Measurements from ENCODE around the gene EHD1. TPM values are rescaled to one million over a fixed set of nuclear protein-coding genes. Genes with fewer than 3 reads are reported as not detected.

EHD1 gene
- total RNA-seq, 2 donors from 2014 or later: 39.7 to 43.8 TPM

DNA sequence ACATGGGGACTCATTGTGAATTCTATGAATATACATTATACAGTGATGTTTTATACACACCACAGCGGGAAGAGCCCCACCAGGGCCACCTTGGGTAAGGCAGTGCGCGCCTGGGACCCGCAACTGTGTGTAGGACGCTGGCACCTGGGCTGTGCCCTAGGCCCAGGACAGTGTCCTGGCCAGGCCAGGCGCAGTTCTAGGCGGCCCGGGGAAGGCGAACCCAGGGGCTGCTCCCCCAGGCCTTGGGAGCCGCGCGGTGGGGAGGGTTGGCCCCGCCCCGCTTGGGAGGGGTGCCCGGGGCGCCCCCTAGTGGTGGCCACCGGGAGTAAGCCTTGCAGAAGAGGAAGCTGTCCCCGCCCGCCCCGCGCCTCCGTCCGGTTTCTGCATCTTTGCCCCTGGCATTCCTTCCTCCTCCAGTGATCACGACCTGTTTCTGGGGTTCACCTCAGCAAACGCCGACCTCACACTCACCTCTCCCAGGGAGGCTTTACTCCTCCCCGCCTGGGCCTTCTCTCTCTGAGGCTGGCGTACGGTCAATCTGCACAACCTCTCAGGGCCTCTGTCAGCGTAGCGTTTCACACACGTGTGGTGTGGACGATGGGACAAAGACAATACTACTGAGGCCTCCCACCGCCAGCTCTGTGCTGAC is 9.5 kb upstream of the EHD1 start:
- no peaks in the 10 kb centered on the region for H3K36me3 ChIP-seq (ENCODE audit: control insufficient read depth, insufficient read depth, low read length)
- DNase-seq: peak; percentile 96
- H3K9me3 Mint-ChIP-seq: no peaks in the 10 kb centered on the region
- H3K4me1 ChIP-seq (ENCODE audit: control insufficient read depth, insufficient read depth, low read length): peaks cover 6% of the 10 kb centered on the region
- no peaks in the 10 kb centered on the region for H3K36me3 Mint-ChIP-seq (ENCODE audit: low read depth)
- no peak overlapping the region for H3K4me3 ChIP-seq (ENCODE audit: low read length)
- TF ChIP-seq, protein P1, sequence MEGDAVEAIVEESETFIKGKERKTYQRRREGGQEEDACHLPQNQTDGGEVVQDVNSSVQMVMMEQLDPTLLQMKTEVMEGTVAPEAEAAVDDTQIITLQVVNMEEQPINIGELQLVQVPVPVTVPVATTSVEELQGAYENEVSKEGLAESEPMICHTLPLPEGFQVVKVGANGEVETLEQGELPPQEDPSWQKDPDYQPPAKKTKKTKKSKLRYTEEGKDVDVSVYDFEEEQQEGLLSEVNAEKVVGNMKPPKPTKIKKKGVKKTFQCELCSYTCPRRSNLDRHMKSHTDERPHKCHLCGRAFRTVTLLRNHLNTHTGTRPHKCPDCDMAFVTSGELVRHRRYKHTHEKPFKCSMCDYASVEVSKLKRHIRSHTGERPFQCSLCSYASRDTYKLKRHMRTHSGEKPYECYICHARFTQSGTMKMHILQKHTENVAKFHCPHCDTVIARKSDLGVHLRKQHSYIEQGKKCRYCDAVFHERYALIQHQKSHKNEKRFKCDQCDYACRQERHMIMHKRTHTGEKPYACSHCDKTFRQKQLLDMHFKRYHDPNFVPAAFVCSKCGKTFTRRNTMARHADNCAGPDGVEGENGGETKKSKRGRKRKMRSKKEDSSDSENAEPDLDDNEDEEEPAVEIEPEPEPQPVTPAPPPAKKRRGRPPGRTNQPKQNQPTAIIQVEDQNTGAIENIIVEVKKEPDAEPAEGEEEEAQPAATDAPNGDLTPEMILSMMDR (conservative IDR thresholded peaks at IDR 0.05): peak; percentile 100
- WGBS, 2 experiments (ENCODE audit: insufficient coverage in 1 of 2, insufficient read length in 1 of 2): 31 to 32% methylated on average over 14 to 34 of the region's 34 CpGs
- H3K27me3 ChIP-seq (ENCODE audit: control insufficient read depth, insufficient read depth, low read length, poor library complexity, severe bottlenecking): no peaks in the 10 kb centered on the region
- H3K27ac Mint-ChIP-seq: peak overlapping the region; percentile 56
- no peak overlapping the region for H3K9ac ChIP-seq (ENCODE audit: extremely low read depth, low read length, poor library complexity, severe bottlenecking)
- H3K27me3 Mint-ChIP-seq (ENCODE audit: insufficient read depth): peaks cover 5% of the 10 kb centered on the region
- peak overlapping the region; percentile 51 for H3K27ac ChIP-seq (ENCODE audit: low read depth, low read length)
- peaks cover 24% of the 10 kb centered on the region for H3K4me1 Mint-ChIP-seq
- H3K4me3 Mint-ChIP-seq: peak overlapping the region; percentile 28
- H3K9me3 ChIP-seq (ENCODE audit: control insufficient read depth, low read length): no peaks in the 10 kb centered on the region

DNA sequence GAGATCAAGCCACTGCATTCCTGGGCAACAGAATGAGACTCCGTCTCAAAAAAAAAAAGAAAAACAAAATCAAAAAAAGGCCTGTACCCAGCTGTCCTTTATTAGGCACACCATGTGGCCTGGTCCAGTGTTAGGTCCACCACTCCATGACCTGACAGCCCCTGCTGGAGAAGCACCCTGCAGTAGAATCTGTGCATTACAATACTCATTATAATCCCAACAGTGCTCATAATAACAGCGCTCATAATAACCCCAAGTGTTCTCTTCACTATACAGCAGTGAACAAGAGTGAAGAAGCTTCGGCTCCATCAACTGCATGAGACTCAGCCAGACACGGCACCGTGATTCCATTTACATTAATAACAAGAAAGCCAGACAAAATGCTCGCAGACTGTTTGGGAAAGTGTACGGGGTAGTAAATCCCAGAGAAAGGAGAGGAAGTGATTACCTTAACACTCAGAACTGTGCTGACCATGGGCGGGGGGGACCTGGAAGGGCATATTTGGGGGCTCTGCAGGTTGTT is 8.9 kb upstream of the EHD1 start:
- Histone ChIP-seq H3K27me3 (ENCODE audit: control insufficient read depth, insufficient read depth, low read length, poor library complexity, severe bottlenecking) (no peaks in the 10 kb centered on the region), H3K27ac (ENCODE audit: low read depth, low read length) (no peak overlapping the region), H3K4me3 (ENCODE audit: low read length) (no peak overlapping the region), H3K4me1 (ENCODE audit: control insufficient read depth, insufficient read depth, low read length) (peaks cover 6% of the 10 kb centered on the region), H3K36me3 (ENCODE audit: control insufficient read depth, insufficient read depth, low read length) (no peaks in the 10 kb centered on the region), H3K9ac (ENCODE audit: extremely low read depth, low read length, poor library complexity, severe bottlenecking) (no peak overlapping the region), H3K9me3 (ENCODE audit: control insufficient read depth, low read length) (no peaks in the 10 kb centered on the region)
- Mint-ChIP-seq H3K4me1 (peaks cover 24% of the 10 kb centered on the region), H3K9me3 (no peaks in the 10 kb centered on the region), H3K4me3 (no peak overlapping the region), H3K36me3 (ENCODE audit: low read depth) (no peaks in the 10 kb centered on the region), H3K27me3 (ENCODE audit: insufficient read depth) (peaks cover 5% of the 10 kb centered on the region), H3K27ac (no peak overlapping the region)
- 98 to 100% methylated on average over 1 to 7 of the region's 8 CpGs for WGBS, 2 experiments (ENCODE audit: insufficient coverage in 1 of 2, insufficient read length in 1 of 2)
- TF ChIP-seq, protein P1 (conservative IDR thresholded peaks at IDR 0.05): no peak
- DNase-seq: no peak

DNA sequence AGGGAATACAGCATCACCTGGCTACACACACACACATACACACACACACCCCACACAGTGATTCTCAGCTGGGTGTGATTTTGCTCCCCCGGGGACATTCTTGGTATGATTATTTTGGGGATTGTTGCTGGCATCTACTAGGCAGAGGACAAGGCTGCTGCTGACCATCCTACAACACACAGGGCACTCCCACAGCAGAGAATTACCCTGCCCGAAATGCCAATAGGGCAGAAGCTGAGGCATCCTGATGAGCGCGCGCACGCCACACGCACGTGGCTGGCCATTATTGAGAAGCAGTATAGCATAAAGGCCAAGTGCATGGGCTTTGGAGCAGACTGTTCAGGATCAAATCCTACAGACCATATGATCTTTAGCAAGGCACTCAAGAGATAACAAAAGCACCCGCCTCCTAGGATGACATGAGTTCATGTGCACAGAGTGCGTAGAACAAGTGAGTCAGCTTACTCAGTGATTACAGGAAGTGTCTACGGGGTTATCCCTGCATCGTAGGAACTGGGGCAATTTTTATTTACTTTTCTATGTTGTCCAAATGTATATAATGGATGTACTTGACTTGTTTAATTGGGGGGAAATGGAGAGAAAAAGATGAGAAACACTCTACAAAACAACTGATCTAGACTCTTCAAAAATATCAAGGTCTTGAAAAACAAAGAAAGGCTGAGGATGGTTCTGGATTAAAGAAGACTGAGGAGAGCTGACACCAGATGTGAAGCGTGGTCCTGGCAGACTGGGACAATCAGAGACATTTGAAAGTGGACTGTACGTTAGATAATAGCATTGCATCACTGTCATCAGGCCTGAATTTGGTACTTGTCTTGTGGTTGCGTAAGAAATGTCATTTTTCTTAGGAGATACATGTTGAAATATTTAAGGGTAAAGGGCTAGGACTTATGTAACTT is 7.2 kb upstream of the EHD1 start:
- Histone ChIP-seq H3K36me3 (ENCODE audit: control insufficient read depth, insufficient read depth, low read length) (no peaks in the 10 kb centered on the region), H3K9me3 (ENCODE audit: control insufficient read depth, low read length) (no peaks in the 10 kb centered on the region), H3K27me3 (ENCODE audit: control insufficient read depth, insufficient read depth, low read length, poor library complexity, severe bottlenecking) (no peaks in the 10 kb centered on the region), H3K27ac (ENCODE audit: low read depth, low read length) (no peak overlapping the region), H3K4me1 (ENCODE audit: control insufficient read depth, insufficient read depth, low read length) (peaks cover 6% of the 10 kb centered on the region), H3K4me3 (ENCODE audit: low read length) (no peak overlapping the region), H3K9ac (ENCODE audit: extremely low read depth, low read length, poor library complexity, severe bottlenecking) (no peak overlapping the region)
- WGBS, 2 experiments (ENCODE audit: insufficient coverage in 1 of 2, insufficient read length in 1 of 2): 94 to 96% methylated on average over 12 to 15 of the region's 15 CpGs
- Mint-ChIP-seq H3K27ac (no peak overlapping the region), H3K4me3 (no peak overlapping the region), H3K36me3 (ENCODE audit: low read depth) (no peaks in the 10 kb centered on the region), H3K4me1 (peaks cover 21% of the 10 kb centered on the region), H3K9me3 (no peaks in the 10 kb centered on the region), H3K27me3 (ENCODE audit: insufficient read depth) (peaks cover 5% of the 10 kb centered on the region)
- TF ChIP-seq, protein P1 (conservative IDR thresholded peaks at IDR 0.05): no peak
- DNase-seq: no peak
